Fibroblast of the conjunctiva (primary cell): ENCODE data around the gene SH3BP4.

ENCODE experiments used
- DNase-seq: peaks from one replicate; pipeline ENCODE4 v3.0.0-alpha.2; 2010; ENCODE audit warnings: low read depth

The SH3BP4 gene

GRCh38 chr2:234998404-234999211 is 46.8 kb downstream of the SH3BP4 start:
- DNase-seq: no peak

GRCh38 chr2:234999740-235000425 is 48.1 kb downstream of the SH3BP4 start:
- DNase-seq: no peak

- DNase-seq: no peak
Observed at GRCh38 chr2:235000426-235001236, 48.8 kb downstream of the SH3BP4 start.

- no peak for DNase-seq
Observed at GRCh38 chr2:235001237-235002133, 49.7 kb downstream of the SH3BP4 start.

- peak; percentile 61 for DNase-seq
Observed at GRCh38 chr2:235002198-235003095, 50.6 kb downstream of the SH3BP4 start.

- DNase-seq: no peak
Observed at GRCh38 chr2:235003096-235003775, 51.4 kb downstream of the SH3BP4 start.

GRCh38 chr2:235004329-235004903 is 52.6 kb downstream of the SH3BP4 start:
- no peak for DNase-seq

GRCh38 chr2:235005023-235005422 is 53.2 kb downstream of the SH3BP4 start:
- no peak for DNase-seq

- DNase-seq: no peak
Observed at GRCh38 chr2:235005603-235006259, 53.9 kb downstream of the SH3BP4 start.

GRCh38 chr2:235006461-235006860 is 54.6 kb downstream of the SH3BP4 start:
- DNase-seq: no peak

GRCh38 chr2:235006986-235007385 is 55.2 kb downstream of the SH3BP4 start:
- DNase-seq: no peak

- no peak for DNase-seq
Observed at GRCh38 chr2:235007664-235008457, 56.0 kb downstream of the SH3BP4 start.

GRCh38 chr2:235008584-235009044 is 56.8 kb downstream of the SH3BP4 start:
- DNase-seq: no peak

- DNase-seq: no peak
Observed at GRCh38 chr2:235009081-235009480, 57.3 kb downstream of the SH3BP4 start.

- no peak for DNase-seq
Observed at GRCh38 chr2:235010117-235010714, 58.4 kb downstream of the SH3BP4 start.

GRCh38 chr2:235011607-235011928 is 59.8 kb downstream of the SH3BP4 start:
- no peak for DNase-seq

- DNase-seq: no peak
Observed at GRCh38 chr2:235011929-235012631, 60.3 kb downstream of the SH3BP4 start.
